DOHH2 (cell line): Measurements from ENCODE around the gene KCNJ3.

Source experiments
- EZH2phosphoT487 ChIP-seq: fragments of 200-600 bp; sonication (generic); IDR thresholded peaks from 2 replicates; pipeline ENCODE4 v1.6.1; 2017; ENCODE audit warnings: borderline replicate concordance, mild to moderate bottlenecking, antibody characterized with exemption, low read length, moderate library complexity, mixed read lengths
- TF ChIP-seq, protein P1 (sequence below): fragments of 200-600 bp; sonication (generic); IDR thresholded peaks from one replicate; pipeline ENCODE4 v1.5.1; 2014; ENCODE audit warnings: antibody characterized with exemption, mild to moderate bottlenecking, low read depth, low read length; ENCODE audit not compliant: poor library complexity, severe bottlenecking

DNA sequence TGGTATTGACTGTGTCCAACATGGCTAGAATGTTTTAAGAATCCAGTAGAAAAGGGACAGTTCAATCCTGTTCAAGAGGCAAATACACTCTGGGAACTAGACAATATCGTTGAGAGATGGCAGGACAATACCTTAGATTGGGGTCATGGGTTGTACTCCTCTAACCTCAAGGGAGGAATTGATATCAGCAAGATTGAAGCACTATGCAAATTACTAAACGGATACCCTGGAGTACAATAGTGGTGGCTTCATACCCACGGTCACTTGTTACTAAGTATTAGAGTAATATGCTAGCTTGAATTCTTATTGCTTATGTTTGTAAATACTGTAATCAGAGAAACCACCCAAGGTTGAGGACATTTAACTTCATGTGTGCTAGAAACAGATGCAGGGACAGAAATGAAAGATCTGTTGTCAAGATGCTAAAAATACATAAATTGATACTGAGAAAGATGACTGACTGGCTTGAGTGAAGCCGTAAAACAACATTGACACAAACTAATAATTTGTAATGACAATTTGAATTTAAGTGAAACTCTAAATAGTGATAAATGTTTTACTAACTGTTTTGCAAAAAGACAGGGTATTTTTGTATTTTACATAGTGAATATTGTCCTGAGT is 73.3 kb downstream of the KCNJ3 start:
- TF ChIP-seq, protein P1, sequence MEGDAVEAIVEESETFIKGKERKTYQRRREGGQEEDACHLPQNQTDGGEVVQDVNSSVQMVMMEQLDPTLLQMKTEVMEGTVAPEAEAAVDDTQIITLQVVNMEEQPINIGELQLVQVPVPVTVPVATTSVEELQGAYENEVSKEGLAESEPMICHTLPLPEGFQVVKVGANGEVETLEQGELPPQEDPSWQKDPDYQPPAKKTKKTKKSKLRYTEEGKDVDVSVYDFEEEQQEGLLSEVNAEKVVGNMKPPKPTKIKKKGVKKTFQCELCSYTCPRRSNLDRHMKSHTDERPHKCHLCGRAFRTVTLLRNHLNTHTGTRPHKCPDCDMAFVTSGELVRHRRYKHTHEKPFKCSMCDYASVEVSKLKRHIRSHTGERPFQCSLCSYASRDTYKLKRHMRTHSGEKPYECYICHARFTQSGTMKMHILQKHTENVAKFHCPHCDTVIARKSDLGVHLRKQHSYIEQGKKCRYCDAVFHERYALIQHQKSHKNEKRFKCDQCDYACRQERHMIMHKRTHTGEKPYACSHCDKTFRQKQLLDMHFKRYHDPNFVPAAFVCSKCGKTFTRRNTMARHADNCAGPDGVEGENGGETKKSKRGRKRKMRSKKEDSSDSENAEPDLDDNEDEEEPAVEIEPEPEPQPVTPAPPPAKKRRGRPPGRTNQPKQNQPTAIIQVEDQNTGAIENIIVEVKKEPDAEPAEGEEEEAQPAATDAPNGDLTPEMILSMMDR = no peak
- TF ChIP-seq EZH2phosphoT487 = no peak
